ENCODE data around the gene UACA. TPM values are rescaled to one million over a fixed set of nuclear protein-coding genes. Genes with fewer than 3 reads are reported as not detected.

The UACA gene
- total RNA-seq, 4 donors from 2014 or later = 101 to 192 (median 127) TPM

GRCh38 chr15:70796516-70797310 lies 33.4 kb upstream of the UACA start:
- TF ChIP-seq POLR2A (IDR thresholded peaks at IDR 0.05) (no peak), CTCF (IDR thresholded peaks at IDR 0.05 in 4 of 5, conservative IDR thresholded peaks at IDR 0.05 in 1 of 5) (no peak)
- no peaks in the 10 kb centered on the region for H3K27me3 ChIP-seq
- no peak for DNase-seq
- in situ Hi-C loops (cut with MboI; ENCODE audit: low sequenced_read_pairs in 4 of 4) = no loop called here
- intact Hi-C loops (cut with DNase I; ENCODE audit: low total_unique reads) = no loop called here
- H3K4me1 ChIP-seq = peaks cover 9 to 29% of the 10 kb centered on the region in 2 donors
- H3K27ac ChIP-seq = no peak overlapping the region
- no peaks in the 10 kb centered on the region for H3K9me3 ChIP-seq
- no peak for ATAC-seq
- H3K4me3 ChIP-seq = no peak overlapping the region
- H3K36me3 ChIP-seq = no peaks in the 10 kb centered on the region

- Histone ChIP-seq H3K4me3 (no peak overlapping the region), H3K4me1 (peaks cover 6 to 25% of the 10 kb centered on the region in 2 donors), H3K36me3 (no peaks in the 10 kb centered on the region), H3K27me3 (no peaks in the 10 kb centered on the region), H3K27ac (peak overlapping the region; percentile 26 to 76 (median 41)), H3K9me3 (no peaks in the 10 kb centered on the region)
- ATAC-seq (peak in 1 of 2 donors; percentile 59), DNase-seq (no peak)
- TF ChIP-seq CTCF (IDR thresholded peaks at IDR 0.05 in 4 of 5, conservative IDR thresholded peaks at IDR 0.05 in 1 of 5) (no peak), POLR2A (IDR thresholded peaks at IDR 0.05) (no peak)
- intact Hi-C loops (cut with DNase I; ENCODE audit: low total_unique reads) = no loop called here
- in situ Hi-C loops (cut with MboI; ENCODE audit: low sequenced_read_pairs in 4 of 4) = no loop called here
Measured at GRCh38 chr15:70795311-70795665, 31.9 kb upstream of the UACA start.

GRCh38 chr15:70794596-70795310 lies 31.4 kb upstream of the UACA start:
- H3K4me3 ChIP-seq = no peak overlapping the region
- H3K4me1 ChIP-seq = peaks cover 2 to 21% of the 10 kb centered on the region in 2 donors
- H3K27me3 ChIP-seq = no peaks in the 10 kb centered on the region
- no peak for DNase-seq
- no peak for TF ChIP-seq CTCF (IDR thresholded peaks at IDR 0.05 in 4 of 5, conservative IDR thresholded peaks at IDR 0.05 in 1 of 5)
- no peak for TF ChIP-seq POLR2A (IDR thresholded peaks at IDR 0.05)
- H3K27ac ChIP-seq = peak overlapping the region; percentile 26 to 76 (median 41)
- no peaks in the 10 kb centered on the region for H3K9me3 ChIP-seq
- H3K36me3 ChIP-seq = no peaks in the 10 kb centered on the region
- in situ Hi-C loops (cut with MboI; ENCODE audit: low sequenced_read_pairs in 4 of 4) (no loop called here), intact Hi-C loops (cut with DNase I; ENCODE audit: low total_unique reads) (no loop called here)
- no peak for ATAC-seq

GRCh38 chr15:70793694-70794093 lies 30.3 kb upstream of the UACA start:
- DNase-seq (peak; percentile 15 to 34), ATAC-seq (peak; percentile 46 to 85)
- H3K4me1 ChIP-seq = peaks cover 0 to 20% of the 10 kb centered on the region in 2 donors
- H3K27ac ChIP-seq = peak overlapping the region in 2 of 4 donors; percentile 52 to 76
- no peaks in the 10 kb centered on the region for H3K36me3 ChIP-seq
- no peaks in the 10 kb centered on the region for H3K27me3 ChIP-seq
- in situ Hi-C loops (cut with MboI; ENCODE audit: low sequenced_read_pairs in 4 of 4) (no loop called here), intact Hi-C loops (cut with DNase I; ENCODE audit: low total_unique reads) (no loop called here)
- H3K9me3 ChIP-seq = no peaks in the 10 kb centered on the region
- TF ChIP-seq POLR2A (IDR thresholded peaks at IDR 0.05) (no peak), CTCF (IDR thresholded peaks at IDR 0.05 in 4 of 5, conservative IDR thresholded peaks at IDR 0.05 in 1 of 5) (no peak)
- no peak overlapping the region for H3K4me3 ChIP-seq
